Adrenal gland (tissue), 5 donors: ENCODE measurements around the gene ABCG8.

Source experiments
- CTCF ChIP-seq, 6 experiments: fragments of 450-650 bp in 4 of 6; fragments of 200-600 bp in 2 of 6; sonication (generic) in 1 of 6; IDR thresholded peaks; 1 replicate in 5 of 6; 2 replicates in 1 of 6; pipeline versions ENCODE4 v1.5.1 to v1.8.0; 2016 to 2021; ENCODE audit warnings: antibody characterized with exemption in 6 of 6, mild to moderate bottlenecking in 2 of 6, moderate library complexity in 1 of 6
- POLR2A ChIP-seq, 2 donors: fragments of 450-650 bp; IDR thresholded peaks; one replicate each; pipeline ENCODE4 v1.6.1; 2017; ENCODE audit warnings: antibody characterized with exemption in 2 of 2, mild to moderate bottlenecking in 2 of 2, moderate library complexity in 1 of 2
- donor health status: DM: no; HTN: no; CAD: no.

- TF ChIP-seq CTCF (IDR thresholded peaks at IDR 0.05) (no peak), POLR2A (IDR thresholded peaks at IDR 0.05) (no peak)
Observed at GRCh38 chr2:43851011-43851980, 12.5 kb downstream of the ABCG8 start.
